Measurements from ENCODE around the gene NOL11. TPM values are rescaled to one million over a fixed set of nuclear protein-coding genes. Genes with fewer than 3 reads are reported as not detected.

The NOL11 gene
- total RNA-seq, 1 donor from 2014 or later = 118 TPM

- H3K36me3 Mint-ChIP-seq (ENCODE audit: low read depth) = no peaks in the 10 kb centered on the region
- H3K27ac Mint-ChIP-seq = no peak overlapping the region
- no peak for DNase-seq
- peaks cover 14% of the 10 kb centered on the region for H3K27me3 Mint-ChIP-seq
- intact Hi-C loops (cut with micrococcal nuclease) = no loop called here
- no peaks in the 10 kb centered on the region for H3K4me1 Mint-ChIP-seq
- H3K4me3 Mint-ChIP-seq = no peak overlapping the region
- no peaks in the 10 kb centered on the region for H3K9me3 Mint-ChIP-seq
Observed at GRCh38 chr17:67784364-67785121, 66.8 kb downstream of the NOL11 start.

GRCh38 chr17:67785122-67785477 is 67.4 kb downstream of the NOL11 start:
- no peak overlapping the region for H3K27ac Mint-ChIP-seq
- H3K27me3 Mint-ChIP-seq = peaks cover 15% of the 10 kb centered on the region
- no peaks in the 10 kb centered on the region for H3K9me3 Mint-ChIP-seq
- no peak for DNase-seq
- no peaks in the 10 kb centered on the region for H3K4me1 Mint-ChIP-seq
- intact Hi-C loops (cut with micrococcal nuclease) = no loop called here
- H3K36me3 Mint-ChIP-seq (ENCODE audit: low read depth) = no peaks in the 10 kb centered on the region
- H3K4me3 Mint-ChIP-seq = no peak overlapping the region

GRCh38 chr17:67785504-67785903 is 67.8 kb downstream of the NOL11 start:
- Mint-ChIP-seq H3K9me3 (no peaks in the 10 kb centered on the region), H3K27ac (no peak overlapping the region), H3K27me3 (peaks cover 15% of the 10 kb centered on the region), H3K4me1 (no peaks in the 10 kb centered on the region), H3K4me3 (no peak overlapping the region), H3K36me3 (ENCODE audit: low read depth) (no peaks in the 10 kb centered on the region)
- DNase-seq = no peak
- intact Hi-C loops (cut with micrococcal nuclease) = no loop called here

Other genes starting within 250 kb of the NOL11 start
- 74.5 and 77.1 TPM in 2 replicates for gene BPTF, start 107.6 kb downstream of the NOL11 start, total RNA-seq

All from activated CD4-positive, alpha-beta T cell treated with anti-CD3 and anti-CD28 coated beads, Interleukin-2, amount 10 ng/mL, durations not matched to agents 24 days and 14 days (primary cell).